Uterus (tissue), 4 donors: ENCODE results near the gene FHAD1. TPM values are rescaled to one million over a fixed set of nuclear protein-coding genes. Genes with fewer than 3 reads are reported as not detected.

ENCODE experiments used
- DNase-seq, 2 donors: peaks; one replicate each; pipeline ENCODE4 v3.0.0-alpha.2; 2019 to 2020
- H3K27ac ChIP-seq, 2 donors: fragments of 200-600 bp; sonication (generic); 1 replicate in 1 of 2; 2 replicates in 1 of 2; pipeline ENCODE4 v1.5.1; 2016 to 2018
- H3K27me3 ChIP-seq, 2 donors: fragments of 200-600 bp; sonication (generic); one replicate each; pipeline ENCODE4 v1.5.1; 2018 to 2019; ENCODE audit warnings: control low read depth in 1 of 2
- H3K36me3 ChIP-seq, 2 donors: fragments of 200-600 bp; sonication (generic); one replicate each; pipeline ENCODE4 v1.5.1; 2019; ENCODE audit warnings: control low read depth in 1 of 2
- H3K4me1 ChIP-seq, 2 donors: fragments of 200-600 bp; sonication (generic); one replicate each; pipeline ENCODE4 v1.5.1; 2018 to 2019; ENCODE audit warnings: control low read depth in 1 of 2
- H3K4me3 ChIP-seq, 2 donors: fragments of 200-600 bp; sonication (generic); 1 replicate in 1 of 2; 2 replicates in 1 of 2; pipeline ENCODE4 v1.5.1; 2018 to 2019; ENCODE audit warnings: mild to moderate bottlenecking in 1 of 2
- H3K9me3 ChIP-seq, 2 donors: fragments of 200-600 bp; sonication (generic); one replicate each; pipeline ENCODE4 v1.5.1; 2019; ENCODE audit warnings: control low read depth in 1 of 2
- CTCF ChIP-seq, 4 experiments: fragments of 200-600 bp in 2 of 4; fragments of 450-650 bp in 2 of 4; sonication (generic) in 2 of 4; IDR thresholded peaks; one replicate each; pipeline ENCODE4 v1.5.1; 2016 to 2019; ENCODE audit warnings: antibody characterized with exemption in 4 of 4, mild to moderate bottlenecking in 2 of 4, moderate library complexity in 1 of 4
- POLR2A ChIP-seq, 2 donors: fragments of 450-650 bp; IDR thresholded peaks; one replicate each; pipeline ENCODE4 v1.6.1; 2016; ENCODE audit warnings: antibody characterized with exemption in 2 of 2, mild to moderate bottlenecking in 1 of 2, moderate library complexity in 1 of 2
- intact Hi-C: fragments of 100-400 bp; cut with DNase I; formaldehyde crosslinking; loops from one replicate; pipeline ENCODE4 v1.15.1; 2023; ENCODE audit warnings: low total_unique reads
- total RNA-seq, 4 donors: library from RNA; depleted of rRNA in 3 of 4; stranded (reverse); fragments of >200 nt in 3 of 4; gene quantifications; one replicate each; pipeline versions ENCODE4 v1.1.0 to v1.2.4, GENCODE V29; 2014 to 2023
- donor health status: DM: yes; HTN: yes; CAD: no.

Gene FHAD1
- total RNA-seq, 4 donors from 2014 or later, result 1.1 to 4.1 TPM; not detected in 2

GRCh38 chr1:15217654-15218053, 29.4 kb upstream of the FHAD1 start:
- H3K9me3 ChIP-seq, result no peaks in the 10 kb centered on the region
- intact Hi-C loops, result no loop called here
- H3K27me3 ChIP-seq, result no peaks in the 10 kb centered on the region
- no peaks in the 10 kb centered on the region for H3K36me3 ChIP-seq
- TF ChIP-seq CTCF (IDR thresholded peaks at IDR 0.05) (no peak), POLR2A (IDR thresholded peaks at IDR 0.05) (no peak)
- H3K4me3 ChIP-seq, result no peak overlapping the region
- no peak overlapping the region for H3K27ac ChIP-seq
- H3K4me1 ChIP-seq, result peaks cover 0 to 9% of the 10 kb centered on the region in 2 donors
- no peak for DNase-seq

GRCh38 chr1:15218287-15219279, 28.4 kb upstream of the FHAD1 start:
- Histone ChIP-seq H3K27ac (no peak overlapping the region), H3K27me3 (no peaks in the 10 kb centered on the region), H3K4me1 (peaks cover 0 to 9% of the 10 kb centered on the region in 2 donors), H3K9me3 (no peaks in the 10 kb centered on the region), H3K36me3 (no peaks in the 10 kb centered on the region), H3K4me3 (no peak overlapping the region)
- DNase-seq, result peak in 1 of 2 donors; percentile 38
- TF ChIP-seq POLR2A (IDR thresholded peaks at IDR 0.05) (no peak), CTCF (IDR thresholded peaks at IDR 0.05) (no peak)
- intact Hi-C loops, result no loop called here

GRCh38 chr1:15219280-15220023, 27.6 kb upstream of the FHAD1 start:
- TF ChIP-seq CTCF (IDR thresholded peaks at IDR 0.05) (no peak), POLR2A (IDR thresholded peaks at IDR 0.05) (no peak)
- intact Hi-C loops, result no loop called here
- Histone ChIP-seq H3K36me3 (no peaks in the 10 kb centered on the region), H3K9me3 (no peaks in the 10 kb centered on the region), H3K4me1 (peaks cover 0 to 6% of the 10 kb centered on the region in 2 donors), H3K27ac (no peak overlapping the region), H3K4me3 (no peak overlapping the region), H3K27me3 (no peaks in the 10 kb centered on the region)
- DNase-seq, result no peak

GRCh38 chr1:15220024-15220392, 27.0 kb upstream of the FHAD1 start:
- H3K36me3 ChIP-seq, result no peaks in the 10 kb centered on the region
- no peak for DNase-seq
- H3K9me3 ChIP-seq, result no peaks in the 10 kb centered on the region
- H3K27me3 ChIP-seq, result no peaks in the 10 kb centered on the region
- TF ChIP-seq POLR2A (IDR thresholded peaks at IDR 0.05), result no peak
- TF ChIP-seq CTCF (IDR thresholded peaks at IDR 0.05), result no peak
- peaks cover 0 to under 1% of the 10 kb centered on the region in 2 donors for H3K4me1 ChIP-seq
- H3K4me3 ChIP-seq, result no peak overlapping the region
- no peak overlapping the region for H3K27ac ChIP-seq
- intact Hi-C loops, result no loop called here
